ENCODE results near the gene LUZP2. TPM values are rescaled to one million over a fixed set of nuclear protein-coding genes. Genes with fewer than 3 reads are reported as not detected.

The LUZP2 gene
- total and polyA plus RNA-seq, 2 donors (not counting 1 experiment from before 2014, with no cell fraction given): not detected

DNA sequence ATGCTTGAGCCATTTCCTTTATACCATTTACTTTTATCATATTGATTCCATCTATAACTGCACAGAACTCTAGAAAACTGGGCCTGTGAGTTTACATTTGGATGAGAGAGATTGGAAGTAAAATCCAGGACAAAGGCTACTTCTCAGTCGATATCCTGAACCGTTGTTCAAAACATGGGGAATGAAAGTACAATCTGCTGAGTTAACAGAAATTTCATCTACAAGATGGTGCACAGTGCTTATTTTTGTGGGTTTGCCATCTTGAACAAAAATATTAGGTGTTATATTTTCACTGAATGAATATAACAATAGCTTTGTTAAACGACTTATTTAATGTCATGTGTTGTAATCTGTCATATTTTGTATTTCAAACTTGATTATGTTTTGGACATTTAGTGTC, 622.6 kb downstream of the LUZP2 start:
- H3K27ac ChIP-seq (ENCODE audit: low read length in 2 of 2): no peak overlapping the region
- H2AFZ ChIP-seq (ENCODE audit: insufficient read depth, low read depth, low read length, poor library complexity, severe bottlenecking): no peak overlapping the region
- Mint-ChIP-seq H3K27ac (no peak overlapping the region), H3K27me3 (no peaks in the 10 kb centered on the region), H3K4me3 (no peak overlapping the region), H3K4me1 (no peaks in the 10 kb centered on the region), H3K9me3 (ENCODE audit: insufficient read depth) (peaks cover 7% of the 10 kb centered on the region)
- no peaks in the 10 kb centered on the region for H3K79me2 ChIP-seq (ENCODE audit: control insufficient read depth, insufficient read depth, low read length)
- ChIA-PET CTCF (no interaction called here), POLR2A (no interaction called here)
- H4K20me1 ChIP-seq (ENCODE audit: control insufficient read depth, insufficient read depth, low read length, poor library complexity, severe bottlenecking): no peaks in the 10 kb centered on the region
- H3K27me3 ChIP-seq (replicated peaks in 1 of 4; ENCODE audit: control extremely low read depth in 1 of 4, control insufficient read depth in 3 of 4, insufficient read depth in 4 of 4, low read length in 3 of 4): no peaks in the 10 kb centered on the region
- ATAC-seq (ENCODE audit: low read depth) (no peak), DNase-seq (no peak)
- H3K4me3 ChIP-seq (ENCODE audit: control extremely low read depth in 1 of 5, extremely low read depth in 1 of 5, insufficient read depth in 1 of 5, low read depth in 2 of 5, low read length in 4 of 5): no peak overlapping the region
- H3K9me3 ChIP-seq (ENCODE audit: control extremely low read depth in 1 of 3, control insufficient read depth in 2 of 3, insufficient read depth in 1 of 3, low read length in 2 of 3): no peaks in the 10 kb centered on the region
- no peak overlapping the region for H3K9ac ChIP-seq (ENCODE audit: low read length)
- intact Hi-C loops (cut with micrococcal nuclease): no loop called here
- WGBS (ENCODE audit: insufficient coverage): no CpG with 5 or more reads among the region's 3 CpGs
- H3K36me3 ChIP-seq (replicated peaks in 1 of 2; ENCODE audit: control extremely low read depth in 1 of 2, control insufficient read depth in 1 of 2, extremely low read depth in 1 of 2, insufficient read depth in 2 of 2, low read length in 1 of 2): no peaks in the 10 kb centered on the region
- no peaks in the 10 kb centered on the region for H3K4me1 ChIP-seq (ENCODE audit: control insufficient read depth in 2 of 2, insufficient read depth in 2 of 2, low read length in 2 of 2)
- H3K4me2 ChIP-seq (replicated peaks; ENCODE audit: low read depth, low read length, poor library complexity, severe bottlenecking): no peak overlapping the region
- TF ChIP-seq, protein P1, sequence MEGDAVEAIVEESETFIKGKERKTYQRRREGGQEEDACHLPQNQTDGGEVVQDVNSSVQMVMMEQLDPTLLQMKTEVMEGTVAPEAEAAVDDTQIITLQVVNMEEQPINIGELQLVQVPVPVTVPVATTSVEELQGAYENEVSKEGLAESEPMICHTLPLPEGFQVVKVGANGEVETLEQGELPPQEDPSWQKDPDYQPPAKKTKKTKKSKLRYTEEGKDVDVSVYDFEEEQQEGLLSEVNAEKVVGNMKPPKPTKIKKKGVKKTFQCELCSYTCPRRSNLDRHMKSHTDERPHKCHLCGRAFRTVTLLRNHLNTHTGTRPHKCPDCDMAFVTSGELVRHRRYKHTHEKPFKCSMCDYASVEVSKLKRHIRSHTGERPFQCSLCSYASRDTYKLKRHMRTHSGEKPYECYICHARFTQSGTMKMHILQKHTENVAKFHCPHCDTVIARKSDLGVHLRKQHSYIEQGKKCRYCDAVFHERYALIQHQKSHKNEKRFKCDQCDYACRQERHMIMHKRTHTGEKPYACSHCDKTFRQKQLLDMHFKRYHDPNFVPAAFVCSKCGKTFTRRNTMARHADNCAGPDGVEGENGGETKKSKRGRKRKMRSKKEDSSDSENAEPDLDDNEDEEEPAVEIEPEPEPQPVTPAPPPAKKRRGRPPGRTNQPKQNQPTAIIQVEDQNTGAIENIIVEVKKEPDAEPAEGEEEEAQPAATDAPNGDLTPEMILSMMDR (IDR thresholded peaks at IDR 0.05): no peak
- TF ChIP-seq EZH2 (IDR thresholded peaks at IDR 0.05; ENCODE audit: borderline replicate concordance, insufficient read depth, low read depth, low read length, poor library complexity, severe bottlenecking): no peak

Small RNAs within 50 kb of the gene (small RNA-seq; reads per million reads assigned to genes)
- gene RF00019 (ENCODE audit: insufficient read length, low read depth, low replicate concordance): not detected
